ENCODE measurements around the gene ODC1. TPM values are rescaled to one million over a fixed set of nuclear protein-coding genes. Genes with fewer than 3 reads are reported as not detected.
A peak's percentile ranks its signal among the peaks of the same experiment; 100 is the strongest.

Gene ODC1
- total RNA-seq, 1 experiment from 2014 or later: 231 TPM

DNA sequence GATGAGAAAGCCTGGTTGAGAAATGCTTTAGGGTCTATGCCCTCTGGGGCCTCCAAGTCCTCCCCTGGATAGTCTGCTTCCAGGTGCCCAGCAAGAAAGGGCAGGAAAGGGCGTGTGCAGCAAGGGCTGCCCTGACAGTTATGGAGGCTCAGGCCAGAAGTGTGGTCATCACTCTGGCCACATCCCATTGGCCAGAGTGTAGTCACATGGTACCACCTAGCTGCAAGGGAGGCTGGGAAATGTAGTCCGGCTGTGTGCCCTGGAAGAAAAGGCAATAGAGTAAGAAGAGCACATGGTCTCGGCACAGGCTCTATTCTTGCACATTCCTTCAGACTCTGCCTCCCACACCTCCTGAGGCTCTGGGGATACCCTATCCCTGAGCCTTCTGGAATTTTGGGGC is 35.7 kb downstream of the ODC1 start:
- Histone ChIP-seq H3K36me3 (ENCODE audit: control insufficient read depth in 1 of 2, insufficient read depth in 2 of 2, low read length in 2 of 2) (peaks cover 0 to 9% of the 10 kb centered on the region in 2 experiments; a peak in 1 of 4 replicates), H3K79me2 (ENCODE audit: insufficient read depth, low read length) (peaks cover 14% of the 10 kb centered on the region; the same call in 1 of the 2 replicates), H3K27me3 (ENCODE audit: insufficient read depth, low read length) (no peaks in the 10 kb centered on the region), H2AFZ (ENCODE audit: low read depth, low read length, poor library complexity, severe bottlenecking) (no peak overlapping the region), H3K27ac (ENCODE audit: low read depth, low read length) (no peak overlapping the region), H3K4me3 (replicated peaks in 1 of 2; ENCODE audit: low read depth in 1 of 2, low read length in 2 of 2) (no peak overlapping the region), H3K4me1 (ENCODE audit: control insufficient read depth in 1 of 2, insufficient read depth in 2 of 2, low read length in 2 of 2) (peaks cover 35 to 58% of the 10 kb centered on the region in 2 experiments), H3K9ac (ENCODE audit: low read length) (no peak overlapping the region), H3K9me2 (ENCODE audit: insufficient read depth) (no peaks in the 10 kb centered on the region), H3K4me2 (ENCODE audit: low read length) (no peak overlapping the region), H4K20me1 (ENCODE audit: insufficient read depth) (no peaks in the 10 kb centered on the region), H3K9me3 (ENCODE audit: control insufficient read depth in 1 of 2, insufficient read depth in 1 of 2, low read depth in 1 of 2, low read length in 2 of 2) (no peaks in the 10 kb centered on the region)
- BruUV-seq (replicated peaks): no TSS peak
- peak; percentile 77 for TF ChIP-seq YY1 (IDR thresholded peaks at IDR 0.05; ENCODE audit: extremely low read depth, insufficient replicate concordance, low read depth, low read length)
- TF ChIP-seq, protein P1, sequence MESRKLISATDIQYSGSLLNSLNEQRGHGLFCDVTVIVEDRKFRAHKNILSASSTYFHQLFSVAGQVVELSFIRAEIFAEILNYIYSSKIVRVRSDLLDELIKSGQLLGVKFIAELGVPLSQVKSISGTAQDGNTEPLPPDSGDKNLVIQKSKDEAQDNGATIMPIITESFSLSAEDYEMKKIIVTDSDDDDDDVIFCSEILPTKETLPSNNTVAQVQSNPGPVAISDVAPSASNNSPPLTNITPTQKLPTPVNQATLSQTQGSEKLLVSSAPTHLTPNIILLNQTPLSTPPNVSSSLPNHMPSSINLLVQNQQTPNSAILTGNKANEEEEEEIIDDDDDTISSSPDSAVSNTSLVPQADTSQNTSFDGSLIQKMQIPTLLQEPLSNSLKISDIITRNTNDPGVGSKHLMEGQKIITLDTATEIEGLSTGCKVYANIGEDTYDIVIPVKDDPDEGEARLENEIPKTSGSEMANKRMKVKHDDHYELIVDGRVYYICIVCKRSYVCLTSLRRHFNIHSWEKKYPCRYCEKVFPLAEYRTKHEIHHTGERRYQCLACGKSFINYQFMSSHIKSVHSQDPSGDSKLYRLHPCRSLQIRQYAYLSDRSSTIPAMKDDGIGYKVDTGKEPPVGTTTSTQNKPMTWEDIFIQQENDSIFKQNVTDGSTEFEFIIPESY (IDR thresholded peaks at IDR 0.05; ENCODE audit: extremely low read depth, insufficient replicate concordance, low read length): no peak
- TF ChIP-seq, protein P2, sequence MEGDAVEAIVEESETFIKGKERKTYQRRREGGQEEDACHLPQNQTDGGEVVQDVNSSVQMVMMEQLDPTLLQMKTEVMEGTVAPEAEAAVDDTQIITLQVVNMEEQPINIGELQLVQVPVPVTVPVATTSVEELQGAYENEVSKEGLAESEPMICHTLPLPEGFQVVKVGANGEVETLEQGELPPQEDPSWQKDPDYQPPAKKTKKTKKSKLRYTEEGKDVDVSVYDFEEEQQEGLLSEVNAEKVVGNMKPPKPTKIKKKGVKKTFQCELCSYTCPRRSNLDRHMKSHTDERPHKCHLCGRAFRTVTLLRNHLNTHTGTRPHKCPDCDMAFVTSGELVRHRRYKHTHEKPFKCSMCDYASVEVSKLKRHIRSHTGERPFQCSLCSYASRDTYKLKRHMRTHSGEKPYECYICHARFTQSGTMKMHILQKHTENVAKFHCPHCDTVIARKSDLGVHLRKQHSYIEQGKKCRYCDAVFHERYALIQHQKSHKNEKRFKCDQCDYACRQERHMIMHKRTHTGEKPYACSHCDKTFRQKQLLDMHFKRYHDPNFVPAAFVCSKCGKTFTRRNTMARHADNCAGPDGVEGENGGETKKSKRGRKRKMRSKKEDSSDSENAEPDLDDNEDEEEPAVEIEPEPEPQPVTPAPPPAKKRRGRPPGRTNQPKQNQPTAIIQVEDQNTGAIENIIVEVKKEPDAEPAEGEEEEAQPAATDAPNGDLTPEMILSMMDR (IDR thresholded peaks at IDR 0.05 in 2 of 3, conservative IDR thresholded peaks at IDR 0.05 in 1 of 3; ENCODE audit: borderline replicate concordance in 1 of 3, insufficient read depth in 1 of 3, low read depth in 2 of 3, low read length in 2 of 3): no peak
- TF ChIP-seq SRF (IDR thresholded peaks at IDR 0.05; ENCODE audit: low read depth): no peak
- no peak for TF ChIP-seq FOSL1 (IDR thresholded peaks at IDR 0.05; ENCODE audit: low read depth)
- POLR2A ChIA-PET: interaction anchor here (1.0 kb wide), 1 partner anchor 123 kb away, joined by 3 read pairs; no protein-coding TSS in a partner anchor
- RAD21 ChIA-PET (ENCODE audit: low non-redundant PET in 1 of 2, low total read pairs in 2 of 2, uncharacterized antibody in 2 of 2, unreplicated experiment in 2 of 2): no interaction called here
- peak; percentile 49 for ATAC-seq
- intact Hi-C loops (cut with micrococcal nuclease): no loop called here
- DNase-seq (ENCODE audit: low read depth, low spot score): no peak
- CTCF ChIA-PET: interaction anchor here (0.6 kb wide), 1 partner anchor 270 kb away, joined by 3 read pairs; no protein-coding TSS in a partner anchor
